Activated CD4-positive, alpha-beta T cell treated with anti-CD3 and anti-CD28 coated beads for 36 hours (primary cell): Measurements from ENCODE around the gene SMC1A. TPM values are rescaled to one million over a fixed set of nuclear protein-coding genes. Genes with fewer than 3 reads are reported as not detected.
A peak's percentile ranks its signal among the peaks of the same experiment; 100 is the strongest.
"Not testable (repeated sequence)": the region's sequence is repeated elsewhere in the genome, so short reads cannot be mapped to it uniquely, and the experiment has no call there.

Source experiments
- ATAC-seq: fragments of 200-7000 bp; cut with Tn5 transposase; one replicate; pipeline ENCODE4 v1.10.0; 2021; ENCODE audit warnings: mild to moderate bottlenecking, moderate library complexity
- CTCF ChIA-PET: fragments of 350-600 bp; sonication (Branson Sonifier 250); formaldehyde crosslinking; loops from one replicate; lab custom pipeline; 2021; ENCODE audit warnings: antibody characterized with exemption; lab: Charles Lee
- POLR2A ChIA-PET: fragments of 350-600 bp; sonication (Branson Sonifier 250); formaldehyde crosslinking; loops from one replicate; lab custom pipeline; 2021; ENCODE audit warnings: antibody characterized with exemption, inconsistent platforms; lab: Charles Lee
- DNase-seq: peaks from one replicate; pipeline ENCODE4 v3.0.0-alpha.2; 2020
- H3K27ac Mint-ChIP-seq: one replicate; pipeline ENCODE4 v1.8.0; 2021; ENCODE audit warnings: mixed read lengths
- H3K27me3 Mint-ChIP-seq: one replicate; pipeline ENCODE4 v1.8.0; 2021; ENCODE audit warnings: mixed read lengths
- H3K36me3 Mint-ChIP-seq: one replicate; pipeline ENCODE4 v1.8.0; 2021; ENCODE audit warnings: low read depth, mixed read lengths
- H3K4me1 Mint-ChIP-seq: one replicate; pipeline ENCODE4 v1.8.0; 2021; ENCODE audit warnings: mixed read lengths
- H3K4me3 Mint-ChIP-seq: one replicate; pipeline ENCODE4 v1.8.0; 2021; ENCODE audit warnings: mild to moderate bottlenecking, moderate library complexity, mixed read lengths
- H3K9me3 Mint-ChIP-seq: one replicate; pipeline ENCODE4 v1.8.0; 2021; ENCODE audit warnings: low read depth, mixed read lengths
- intact Hi-C, 2 experiments: fragments of 100-400 bp; cut with DNase I in 1 of 2; cut with micrococcal nuclease in 1 of 2; formaldehyde crosslinking; loops; one replicate each; pipeline versions ENCODE4 v1.14.2 to v1.15.1; 2022 to 2024; cut with DNase I, micrococcal nuclease
- total RNA-seq, 2 experiments: library from RNA; stranded (reverse); gene quantifications; one replicate each; pipeline ENCODE4 v1.2.3, GENCODE V29; 2021

The SMC1A gene
- total RNA-seq, 2 experiments from 2014 or later: 155 to 190 TPM

DNA sequence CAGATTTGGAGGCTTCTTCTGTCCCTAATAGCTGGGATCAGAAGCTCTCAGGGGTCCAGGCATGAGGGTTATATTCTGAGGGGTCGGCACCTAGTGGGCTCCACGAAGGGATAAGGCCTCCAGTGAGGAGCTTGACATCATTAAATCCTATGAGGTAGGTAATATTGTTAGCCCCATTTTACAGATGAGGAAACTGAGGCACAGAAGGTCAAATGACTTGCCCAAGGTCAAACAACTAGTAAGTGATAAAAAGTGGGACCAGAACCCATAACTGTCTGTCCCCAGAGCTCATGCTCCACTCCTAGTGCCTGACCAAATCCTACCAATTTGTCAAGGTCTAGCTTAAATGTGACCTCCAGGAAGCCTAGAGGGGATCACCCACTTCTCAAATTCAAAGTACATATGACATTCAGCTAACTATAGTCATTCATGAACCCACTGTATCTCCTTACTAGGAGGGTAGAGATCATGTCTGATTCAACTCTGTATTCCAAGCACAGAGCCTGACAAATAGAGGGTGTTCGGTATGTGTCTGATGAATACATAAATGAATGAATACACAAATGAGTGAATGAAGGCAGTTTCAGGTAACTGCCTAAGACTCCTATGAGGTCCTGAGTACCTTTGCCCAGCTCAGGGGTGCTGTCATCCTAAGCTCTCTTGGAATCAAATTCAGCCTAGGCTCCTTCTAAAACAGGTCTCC lies 43.3 kb downstream of the SMC1A start:
- intact Hi-C loops: no loop called here
- Mint-ChIP-seq H3K27ac (no peak overlapping the region), H3K9me3 (no peaks in the 10 kb centered on the region), H3K4me3 (no peak overlapping the region), H3K36me3 (peaks cover 46% of the 10 kb centered on the region), H3K27me3 (no peaks in the 10 kb centered on the region), H3K4me1 (no peaks in the 10 kb centered on the region)
- POLR2A ChIA-PET: no interaction called here
- CTCF ChIA-PET: interaction anchor here (2.0 kb wide), 1 partner anchor 66 kb away, joined by 9 read pairs; no protein-coding TSS in a partner anchor
- ATAC-seq (peak; percentile 49), DNase-seq (no peak)

DNA sequence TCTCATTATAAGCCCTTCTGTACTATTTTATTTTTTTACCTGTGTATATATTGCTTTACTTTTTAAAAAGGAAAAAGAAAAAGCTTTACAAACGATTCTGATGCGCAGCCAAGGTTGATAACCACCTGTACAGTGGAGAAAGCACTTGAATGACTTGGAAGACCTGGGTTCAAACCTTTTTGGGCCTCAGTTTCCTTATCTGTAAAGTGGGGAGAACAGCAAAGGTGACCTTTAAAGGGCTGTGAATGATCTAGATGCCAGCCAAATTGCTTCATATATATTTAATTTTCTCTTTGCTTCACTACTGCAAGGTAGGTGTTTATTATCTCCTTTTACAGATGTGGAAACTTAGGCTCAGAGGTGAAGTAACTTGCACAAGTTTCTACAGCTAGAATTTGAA lies 45.0 kb downstream of the SMC1A start:
- no peak overlapping the region for H3K27ac Mint-ChIP-seq
- H3K36me3 Mint-ChIP-seq: peaks cover 35% of the 10 kb centered on the region
- H3K27me3 Mint-ChIP-seq: no peaks in the 10 kb centered on the region
- ATAC-seq: no peak
- H3K4me3 Mint-ChIP-seq: no peak overlapping the region
- CTCF ChIA-PET: interaction anchor here (2.0 kb wide), 1 partner anchor 64 kb away, joined by 9 read pairs; no protein-coding TSS in a partner anchor
- intact Hi-C loops: no loop called here
- no peaks in the 10 kb centered on the region for H3K4me1 Mint-ChIP-seq
- POLR2A ChIA-PET: no interaction called here
- no peaks in the 10 kb centered on the region for H3K9me3 Mint-ChIP-seq
- DNase-seq: no peak

DNA sequence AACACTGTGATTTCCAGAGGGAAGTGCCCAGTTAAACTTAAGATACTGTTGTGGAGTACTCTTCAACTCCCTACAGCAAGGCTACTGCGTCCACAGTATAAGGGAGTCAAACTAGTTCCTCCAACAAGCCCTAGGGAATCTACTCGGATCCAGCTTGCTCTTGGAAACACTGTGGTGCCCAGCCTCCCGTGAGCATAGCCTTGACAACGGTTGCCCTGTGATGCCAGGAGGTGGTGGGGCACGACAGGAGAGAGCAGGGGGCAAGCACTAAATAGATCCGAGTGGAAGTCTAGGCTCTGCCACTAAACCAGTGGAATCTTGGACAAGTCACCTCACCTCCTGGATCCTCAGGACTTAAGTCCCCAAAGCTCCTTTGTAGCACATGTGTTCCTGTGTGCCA lies 45.6 kb downstream of the SMC1A start:
- H3K27me3 Mint-ChIP-seq: no peaks in the 10 kb centered on the region
- ChIA-PET POLR2A (no interaction called here), CTCF (no interaction called here)
- H3K4me1 Mint-ChIP-seq: no peaks in the 10 kb centered on the region
- peaks cover 33% of the 10 kb centered on the region for H3K36me3 Mint-ChIP-seq
- ATAC-seq (no peak), DNase-seq (no peak)
- H3K9me3 Mint-ChIP-seq: no peaks in the 10 kb centered on the region
- intact Hi-C loops: no loop called here
- H3K27ac Mint-ChIP-seq: no peak overlapping the region
- H3K4me3 Mint-ChIP-seq: no peak overlapping the region

DNA sequence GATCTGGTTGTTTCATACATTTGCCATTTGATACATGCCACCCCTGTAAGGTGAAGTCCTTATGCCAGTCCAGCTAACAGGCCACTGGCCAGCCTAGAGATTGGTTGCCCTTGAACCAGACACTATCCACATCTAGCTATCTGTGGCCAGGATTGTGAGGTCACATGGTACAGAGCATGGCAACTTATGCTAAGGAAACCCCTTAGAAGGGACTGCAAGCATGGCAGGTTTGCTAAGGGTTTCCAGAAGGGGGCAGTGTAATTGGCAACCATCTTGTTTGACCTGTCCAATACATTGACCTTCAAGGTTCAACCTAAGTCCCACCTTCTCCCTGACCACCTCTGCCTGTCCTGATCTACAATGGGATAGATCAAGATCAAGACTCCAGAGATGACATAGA lies 47.5 kb downstream of the SMC1A start:
- Mint-ChIP-seq H3K4me1 (no peaks in the 10 kb centered on the region), H3K9me3 (no peaks in the 10 kb centered on the region), H3K27ac (no peak overlapping the region), H3K27me3 (no peaks in the 10 kb centered on the region), H3K4me3 (no peak overlapping the region), H3K36me3 (peaks cover 19% of the 10 kb centered on the region)
- ATAC-seq (no peak), DNase-seq (no peak)
- ChIA-PET CTCF (no interaction called here), POLR2A (no interaction called here)
- intact Hi-C loops: no loop called here

DNA sequence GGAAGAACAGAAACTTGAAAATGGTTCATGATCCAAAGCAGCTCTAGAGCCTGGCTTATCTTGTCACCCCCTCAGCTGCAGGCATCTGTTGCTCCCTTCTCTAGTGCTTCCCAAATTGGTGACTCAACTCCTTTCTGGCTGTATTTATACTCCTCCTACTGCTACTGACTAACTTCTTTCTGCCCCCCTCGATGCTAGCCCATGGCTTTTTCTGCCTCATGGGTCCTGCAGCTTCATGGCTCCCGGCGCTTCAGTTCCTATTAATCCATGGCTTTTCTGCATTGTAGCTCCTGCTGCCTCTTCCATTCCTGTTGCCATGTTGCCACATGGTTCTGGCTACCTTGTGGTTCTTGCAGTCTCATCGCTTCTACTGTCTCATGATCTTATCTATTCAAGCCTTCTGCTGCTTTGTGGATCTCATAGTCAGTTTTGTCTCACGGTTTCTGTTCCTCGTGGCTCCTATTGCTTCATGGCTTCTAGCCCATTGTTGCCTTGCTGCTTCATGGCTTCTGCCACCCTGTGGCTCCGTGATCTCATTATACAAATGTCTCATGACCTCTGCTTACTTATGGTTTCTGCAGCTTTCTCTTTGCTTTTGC lies 48.1 kb downstream of the SMC1A start:
- CTCF ChIA-PET: interaction anchor here (1.0 kb wide), 1 partner anchor 55 kb away, joined by 5 read pairs; no protein-coding TSS in a partner anchor
- Mint-ChIP-seq H3K4me3 (no peak overlapping the region), H3K9me3 (no peaks in the 10 kb centered on the region), H3K36me3 (peaks cover 13% of the 10 kb centered on the region), H3K27ac (no peak overlapping the region), H3K4me1 (no peaks in the 10 kb centered on the region), H3K27me3 (no peaks in the 10 kb centered on the region)
- no peak for DNase-seq
- intact Hi-C loops: no loop called here
- ATAC-seq: no peak
- POLR2A ChIA-PET: no interaction called here

DNA sequence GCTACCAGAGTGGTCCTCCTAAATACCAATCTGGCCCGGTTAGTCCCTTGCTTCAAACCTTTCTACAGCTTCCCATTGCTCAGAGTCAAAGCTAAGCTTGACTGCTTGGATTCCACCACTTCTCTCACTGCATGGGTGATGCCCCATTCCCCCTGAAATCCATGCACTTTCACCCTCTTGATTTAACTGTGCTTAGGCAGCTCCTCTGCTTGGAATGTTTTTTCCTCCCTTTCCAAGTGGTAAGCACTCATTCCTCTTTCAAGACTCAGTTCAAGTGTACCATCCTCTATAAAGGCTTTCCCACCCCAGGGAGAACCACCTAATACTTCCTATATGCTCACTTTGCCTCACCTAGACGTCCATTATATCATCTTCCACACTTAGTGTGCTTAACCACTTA lies 49.1 kb downstream of the SMC1A start:
- CTCF ChIA-PET: no interaction called here
- no peaks in the 10 kb centered on the region for H3K27me3 Mint-ChIP-seq
- ATAC-seq: no peak
- POLR2A ChIA-PET: no interaction called here
- intact Hi-C loops: no loop called here
- H3K9me3 Mint-ChIP-seq: no peaks in the 10 kb centered on the region
- peaks cover 11% of the 10 kb centered on the region for H3K36me3 Mint-ChIP-seq
- DNase-seq: no peak
- no peak overlapping the region for H3K27ac Mint-ChIP-seq
- H3K4me3 Mint-ChIP-seq: no peak overlapping the region
- no peaks in the 10 kb centered on the region for H3K4me1 Mint-ChIP-seq

DNA sequence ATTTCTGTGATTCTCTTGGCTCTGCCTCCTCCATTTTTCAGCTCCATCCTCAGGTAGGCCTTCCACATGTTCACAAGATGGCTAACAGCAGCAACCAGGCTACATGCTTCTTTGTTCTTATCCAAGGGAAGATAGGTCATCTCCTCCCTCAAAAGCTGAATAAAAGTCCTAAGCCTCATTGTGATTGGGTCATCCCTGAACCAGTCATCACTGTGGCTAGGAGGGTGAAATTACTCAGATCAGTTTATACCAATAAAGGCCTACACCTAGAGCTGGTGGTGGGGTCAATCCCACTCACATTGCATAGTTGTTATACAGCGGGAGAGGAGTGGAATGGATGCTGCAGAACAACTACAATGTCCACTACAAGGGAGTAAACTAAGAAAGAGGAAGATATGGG lies 56.0 kb downstream of the SMC1A start:
- H3K36me3 Mint-ChIP-seq, H3K9me3 Mint-ChIP-seq, CTCF ChIA-PET: not testable (repeated sequence)

DNA sequence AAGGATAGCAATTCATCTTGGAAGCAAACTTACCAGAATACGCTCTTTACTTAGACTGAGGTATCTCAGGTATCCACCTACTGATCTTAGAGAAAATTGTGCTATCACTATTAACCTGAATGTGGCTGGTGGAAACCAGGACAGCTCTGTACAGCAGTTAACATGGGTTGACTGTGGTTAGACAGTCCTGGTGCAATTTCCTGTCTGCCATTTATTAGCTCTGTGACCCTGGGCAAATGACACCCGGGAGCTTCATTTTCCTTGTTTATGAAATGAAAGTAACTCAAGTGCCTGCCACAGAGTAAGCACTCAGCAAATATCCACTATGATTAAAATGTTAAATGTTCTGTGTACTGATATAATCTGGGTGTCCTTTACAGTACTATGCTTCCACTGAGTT lies 60.0 kb downstream of the SMC1A start:
- no peak overlapping the region for H3K27ac Mint-ChIP-seq
- ChIA-PET CTCF (interaction anchor here (1.2 kb wide), 1 partner anchor 45 kb away, joined by 3 read pairs; no protein-coding TSS in a partner anchor), POLR2A (no interaction called here)
- H3K27me3 Mint-ChIP-seq: no peaks in the 10 kb centered on the region
- intact Hi-C loops: no loop called here
- no peaks in the 10 kb centered on the region for H3K9me3 Mint-ChIP-seq
- DNase-seq: no peak
- H3K4me1 Mint-ChIP-seq: no peaks in the 10 kb centered on the region
- ATAC-seq: no peak
- no peaks in the 10 kb centered on the region for H3K36me3 Mint-ChIP-seq
- no peak overlapping the region for H3K4me3 Mint-ChIP-seq

More for the DNA sequence above, 56.0 kb downstream of the SMC1A start:
- H3K27me3 Mint-ChIP-seq, H3K4me3 Mint-ChIP-seq, intact Hi-C loops, DNase-seq, H3K4me1 Mint-ChIP-seq, H3K27ac Mint-ChIP-seq: not testable (repeated sequence)
- ATAC-seq: peak; percentile 26
- POLR2A ChIA-PET: interaction anchor here (0.6 kb wide), 1 partner anchor 49 kb away, joined by 4 read pairs; no protein-coding TSS in a partner anchor

DNA sequence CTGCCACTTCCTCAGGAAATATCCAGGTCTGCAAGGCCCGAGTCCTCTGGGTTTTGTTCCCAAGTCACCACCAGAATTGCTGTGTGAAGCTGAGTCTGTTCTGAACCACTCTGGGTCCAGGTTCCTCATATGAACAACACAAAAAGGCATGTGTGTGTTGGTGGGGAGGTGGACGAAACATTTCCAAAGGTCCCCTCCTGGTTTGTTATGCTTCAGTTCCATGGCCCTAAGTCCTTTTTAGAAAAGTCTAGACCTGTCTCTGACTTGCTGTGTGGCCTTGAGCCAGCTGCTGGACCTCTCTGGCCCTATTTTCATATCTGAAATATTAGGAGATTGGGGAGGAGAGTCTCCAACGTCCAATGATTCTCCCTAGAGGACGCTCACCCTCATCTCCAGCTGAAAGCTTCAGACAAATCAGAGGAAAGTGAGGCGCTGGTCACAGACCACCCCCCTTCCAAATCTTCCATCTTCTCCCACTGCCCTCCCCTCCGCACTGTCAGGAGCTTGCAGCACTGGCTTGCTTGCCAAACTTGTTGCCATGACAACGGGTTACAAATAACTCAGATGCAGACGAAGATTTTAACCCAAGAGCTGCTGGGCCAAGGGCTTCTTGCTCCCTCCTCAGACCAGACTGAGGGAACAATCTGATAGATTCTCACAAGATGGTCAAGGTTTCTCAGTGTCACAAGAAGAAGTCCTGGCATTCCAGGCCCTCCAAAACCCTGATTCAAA lies 64.5 kb downstream of the SMC1A start:
- POLR2A ChIA-PET: no interaction called here
- H3K27ac Mint-ChIP-seq: no peak overlapping the region
- H3K36me3 Mint-ChIP-seq: no peaks in the 10 kb centered on the region
- ATAC-seq (no peak), DNase-seq (no peak)
- H3K9me3 Mint-ChIP-seq: no peaks in the 10 kb centered on the region
- CTCF ChIA-PET: interaction anchor here (0.6 kb wide), 1 partner anchor 88 kb away, joined by 3 read pairs; no protein-coding TSS in a partner anchor
- H3K27me3 Mint-ChIP-seq: no peaks in the 10 kb centered on the region
- no peaks in the 10 kb centered on the region for H3K4me1 Mint-ChIP-seq
- intact Hi-C loops: no loop called here
- no peak overlapping the region for H3K4me3 Mint-ChIP-seq

DNA sequence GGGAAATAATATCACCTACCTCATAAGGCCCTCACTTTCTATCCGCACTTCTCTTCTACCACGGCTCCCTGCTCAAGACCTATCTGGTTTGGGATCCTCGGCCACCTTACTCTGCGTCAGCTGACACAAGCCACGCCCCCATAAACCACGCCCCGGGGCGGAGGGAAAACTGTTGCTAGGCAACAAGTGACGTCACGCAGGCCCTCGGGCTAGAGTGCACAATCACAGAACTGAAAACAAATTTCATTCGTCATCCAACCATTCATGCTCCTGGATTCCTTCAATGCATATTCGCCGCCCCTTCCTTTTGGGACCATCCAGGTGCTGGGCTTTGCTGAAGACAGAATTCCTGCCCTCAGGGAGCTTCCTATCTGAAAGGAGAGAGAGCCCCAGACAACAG lies 66.3 kb downstream of the SMC1A start:
- Mint-ChIP-seq H3K4me3 (no peak overlapping the region), H3K27ac (no peak overlapping the region), H3K36me3 (no peaks in the 10 kb centered on the region), H3K27me3 (no peaks in the 10 kb centered on the region), H3K9me3 (no peaks in the 10 kb centered on the region), H3K4me1 (no peaks in the 10 kb centered on the region)
- CTCF ChIA-PET: no interaction called here
- intact Hi-C loops: no loop called here
- POLR2A ChIA-PET: interaction anchor here (0.6 kb wide), 1 partner anchor 37 kb away, joined by 4 read pairs; no protein-coding TSS in a partner anchor
- peak; percentile 20 for DNase-seq
- ATAC-seq: no peak

DNA sequence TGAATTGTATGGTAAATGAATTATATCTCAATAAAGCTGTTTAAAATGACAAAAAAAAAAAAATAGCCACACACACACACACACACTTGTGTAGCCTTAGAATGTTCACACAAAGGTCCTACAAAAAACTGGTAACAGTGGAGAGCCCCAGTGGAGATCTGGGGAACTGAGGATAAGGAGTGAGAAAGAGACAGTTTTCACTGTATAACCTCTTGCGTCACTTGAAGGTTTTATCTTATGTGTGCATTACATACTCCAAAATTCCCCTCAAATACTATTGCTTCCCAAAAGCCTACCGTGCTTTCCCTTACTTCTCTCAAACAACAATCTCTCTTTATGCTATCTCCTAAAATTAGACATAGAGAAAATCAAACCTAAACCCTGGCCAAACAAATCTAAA lies 67.8 kb downstream of the SMC1A start:
- intact Hi-C loops: no loop called here
- ChIA-PET CTCF (no interaction called here), POLR2A (no interaction called here)
- DNase-seq: no peak
- Mint-ChIP-seq H3K9me3 (no peaks in the 10 kb centered on the region), H3K4me1 (no peaks in the 10 kb centered on the region), H3K4me3 (no peak overlapping the region), H3K27ac (no peak overlapping the region), H3K27me3 (no peaks in the 10 kb centered on the region), H3K36me3 (no peaks in the 10 kb centered on the region)
- no peak for ATAC-seq
